A549 (cell line): Measurements from ENCODE around the gene CRB1. TPM values are rescaled to one million over a fixed set of nuclear protein-coding genes. Genes with fewer than 3 reads are reported as not detected.
"Not testable (repeated sequence)": the region's sequence is repeated elsewhere in the genome, so short reads cannot be mapped to it uniquely, and the experiment has no call there.

Experiments
- ATAC-seq, 2 experiments: fragments of 200-7000 bp in 1 of 2; fragments of >200 bp in 1 of 2; cut with Nextera tagmentation in 1 of 2; cut with Tn5 transposase in 1 of 2; 3 replicates each; pipeline versions ENCODE4 v1.8.0 to v1.9.1; 2018 to 2020; ENCODE audit warnings: mild to moderate bottlenecking in 1 of 2, moderate library complexity in 1 of 2
- CTCF ChIA-PET: fragments of 300-600 bp; sonication (Branson Sonifier 250); formaldehyde crosslinking; extraction: SDS; loops from one replicate; lab custom pipeline; 2021; ENCODE audit warnings: antibody characterized with exemption, inconsistent platforms; lab: Yijun Ruan, JAX
- POLR2A ChIA-PET: fragments of 350-600 bp; formaldehyde crosslinking; extraction: SDS; loops from one replicate; lab custom pipeline; 2021; ENCODE audit warnings: antibody characterized with exemption, inconsistent platforms; lab: Yijun Ruan, JAX
- DNase-seq, 2 experiments: peaks; one replicate each; pipeline versions ENCODE4 v3.0.0 to v3.0.0-alpha.2; 2011 to 2016; ENCODE audit warnings: low read depth in 1 of 2, low spot score in 1 of 2
- FAIRE-seq: peaks from 2 replicates; lab custom pipeline; 2011; peaks lifted over from hg19 to GRCh38; lab: Jason Lieb, UNC
- H3K27ac ChIP-seq, 2 experiments: fragments of >200 bp; sonication (Bioruptor Twin); formaldehyde crosslinking; 3 replicates each; pipeline ENCODE4 v1.5.1; 2016 to 2017
- H3K4me1 ChIP-seq: fragments of >200 bp; sonication (Bioruptor Twin); formaldehyde crosslinking; 3 replicates; pipeline ENCODE4 v1.6.1; 2016
- H3K4me2 ChIP-seq: fragments of >200 bp; sonication (Bioruptor Twin); formaldehyde crosslinking; 3 replicates; pipeline ENCODE4 v1.6.1; 2016
- H3K4me3 ChIP-seq: fragments of >200 bp; sonication (Bioruptor Twin); formaldehyde crosslinking; 3 replicates; pipeline ENCODE4 v1.5.1; 2016
- H3K9me3 ChIP-seq: fragments of >200 bp; sonication (Bioruptor Twin); formaldehyde crosslinking; 3 replicates; pipeline ENCODE4 v1.6.1; 2016
- CBX2 ChIP-seq: fragments of 200-600 bp; sonication (generic); IDR thresholded peaks from 2 replicates; pipeline ENCODE4 v1.6.1; 2016; ENCODE audit warnings: low read depth, mild to moderate bottlenecking, borderline replicate concordance
- CHD2 ChIP-seq: fragments of 150-350 bp; IDR thresholded peaks from 2 replicates; pipeline ENCODE4 v1.6.1; 2014; ENCODE audit warnings: low read length; ENCODE audit not compliant: partially characterized antibody
- CHD4 ChIP-seq: fragments of 200-600 bp; sonication (generic); IDR thresholded peaks from 2 replicates; pipeline ENCODE4 v1.6.1; 2016; ENCODE audit warnings: antibody characterized with exemption, mild to moderate bottlenecking, borderline replicate concordance
- E2F6 ChIP-seq: IDR thresholded peaks from 2 replicates; pipeline ENCODE4 v1.6.1; 2012; ENCODE audit warnings: low read depth, borderline replicate concordance
- EHF ChIP-seq: fragments of 250-450 bp; sonication (Bioruptor Pico); IDR thresholded peaks from 2 replicates; pipeline ENCODE4 v1.5.0; 2020; ENCODE audit warnings: mild to moderate bottlenecking
- GATA3 ChIP-seq: IDR thresholded peaks from 2 replicates; pipeline ENCODE4 v1.6.1; 2012; ENCODE audit warnings: borderline replicate concordance
- HOXB5 ChIP-seq: fragments of 250-450 bp; sonication (Bioruptor Pico); IDR thresholded peaks from 2 replicates; pipeline ENCODE4 v1.5.0; 2020; ENCODE audit warnings: mild to moderate bottlenecking, moderate library complexity
- JUN ChIP-seq, 2 experiments: fragments of >200 bp; sonication (Bioruptor Twin); formaldehyde crosslinking; IDR thresholded peaks; 2 replicates in 1 of 2; 3 replicates in 1 of 2; pipeline ENCODE4 v1.6.1; 2016 to 2017
- JUNB ChIP-seq: fragments of >200 bp; sonication (Bioruptor Twin); formaldehyde crosslinking; IDR thresholded peaks from 2 replicates; pipeline ENCODE4 v1.6.1; 2016
- KDM5A ChIP-seq: fragments of 200-600 bp; sonication (generic); IDR thresholded peaks from 2 replicates; pipeline ENCODE4 v1.6.1; 2016; ENCODE audit warnings: antibody characterized with exemption, mild to moderate bottlenecking
- MAFK ChIP-seq: fragments of 450-650 bp; IDR thresholded peaks from 2 replicates; pipeline ENCODE4 v1.6.1; 2014; ENCODE audit not compliant: partially characterized antibody
- NFE2L2 ChIP-seq: fragments of 150-350 bp; conservative IDR thresholded peaks from 2 replicates; pipeline ENCODE4 v1.6.1; 2014; ENCODE audit warnings: low read length
- NPAS2 ChIP-seq: fragments of 250-450 bp; sonication (Bioruptor Pico); IDR thresholded peaks from 2 replicates; pipeline ENCODE4 v1.8.0; 2022; ENCODE audit warnings: mild to moderate bottlenecking, moderate library complexity, borderline replicate concordance
- POLR2A ChIP-seq: IDR thresholded peaks from 2 replicates; pipeline ENCODE4 v1.6.1; 2012; ENCODE audit warnings: mild to moderate bottlenecking, low read length
- SMC3 ChIP-seq: fragments of >200 bp; sonication (Bioruptor Twin); formaldehyde crosslinking; IDR thresholded peaks from 3 replicates; pipeline ENCODE4 v1.6.1; 2018; ENCODE audit warnings: inconsistent platforms
- ZNF302 ChIP-seq: fragments of 250-450 bp; sonication (Bioruptor Pico); IDR thresholded peaks from 2 replicates; pipeline ENCODE4 v1.9.0; 2021; ENCODE audit warnings: inconsistent platforms, mild to moderate bottlenecking, moderate library complexity
- ZSCAN20 ChIP-seq: fragments of 250-450 bp; sonication (Bioruptor Pico); IDR thresholded peaks from 2 replicates; pipeline ENCODE4 v1.8.0; 2022; ENCODE audit warnings: mild to moderate bottlenecking, moderate library complexity
- WGBS: methylation state at CpG from one replicate; pipeline ENCODE4 v1.1.6; 2017; ENCODE audit errors: missing lambda C conversion rate; 5-methylcytosine and 5-hydroxymethylcytosine counted together
- polyA plus RNA-seq, 4 experiments: library from polyadenylated mRNA; depleted of rRNA in 3 of 4; stranded (reverse); fragments of >200 nt; fragmentation: RNase III in 1 of 4; extraction: RNeasy Plus Mini Kit Qiagen cat#74134 plus additional on column Dnase treatment in 1 of 4; gene quantifications; 2 replicates in 3 of 4; 3 replicates in 1 of 4; pipeline ENCODE4 v1.2.3, GENCODE V29; 2011 to 2017
- TF ChIP-seq, protein P1 (sequence below): fragments of 450-650 bp; IDR thresholded peaks from 2 replicates; pipeline ENCODE4 v1.6.1; 2014; ENCODE audit warnings: antibody characterized with exemption
- TF ChIP-seq, protein P2 (sequence below): fragments of 250-450 bp; sonication (Bioruptor Pico); IDR thresholded peaks from 2 replicates; pipeline ENCODE4 v1.5.0; 2021; ENCODE audit warnings: mild to moderate bottlenecking, moderate library complexity, borderline replicate concordance
- TF ChIP-seq, protein P3 (sequence below): IDR thresholded peaks from 2 replicates; pipeline ENCODE4 v1.6.1; 2012
- TF ChIP-seq, protein P4 (sequence below): fragments of 250-450 bp; sonication (Bioruptor Pico); IDR thresholded peaks from 2 replicates; pipeline ENCODE4 v1.5.0; 2020; ENCODE audit warnings: low read depth, mild to moderate bottlenecking, moderate library complexity

CRB1 gene
- polyA plus RNA-seq, 2 of the 4 experiments (the other 2 are of a cell fraction) = not detected

DNA sequence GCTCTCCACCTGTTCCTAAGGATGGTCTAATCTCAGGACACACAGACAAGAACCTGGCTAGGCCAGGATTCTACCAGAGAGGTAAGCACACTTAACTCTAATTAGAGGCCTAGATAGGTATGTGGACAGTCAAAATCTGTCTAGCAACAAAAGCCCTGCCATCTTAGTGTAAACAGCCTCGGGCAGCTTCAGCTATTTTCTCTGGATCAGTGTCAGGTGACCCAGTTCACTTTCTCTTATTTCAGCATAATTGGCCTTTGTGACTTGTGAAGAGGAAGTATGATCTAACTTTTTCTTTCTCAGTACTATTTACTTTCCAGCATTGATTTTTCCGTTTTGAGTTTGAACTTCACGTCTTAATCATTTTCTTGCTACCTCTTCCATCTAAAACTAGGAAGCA lies 217.7 kb downstream of the CRB1 start:
- DNase-seq (no peak), ATAC-seq (no peak), FAIRE-seq (no peak)
- ChIA-PET CTCF (no interaction called here), POLR2A (no interaction called here)
- no peak overlapping the region for H3K4me2 ChIP-seq
- TF ChIP-seq, protein P1, sequence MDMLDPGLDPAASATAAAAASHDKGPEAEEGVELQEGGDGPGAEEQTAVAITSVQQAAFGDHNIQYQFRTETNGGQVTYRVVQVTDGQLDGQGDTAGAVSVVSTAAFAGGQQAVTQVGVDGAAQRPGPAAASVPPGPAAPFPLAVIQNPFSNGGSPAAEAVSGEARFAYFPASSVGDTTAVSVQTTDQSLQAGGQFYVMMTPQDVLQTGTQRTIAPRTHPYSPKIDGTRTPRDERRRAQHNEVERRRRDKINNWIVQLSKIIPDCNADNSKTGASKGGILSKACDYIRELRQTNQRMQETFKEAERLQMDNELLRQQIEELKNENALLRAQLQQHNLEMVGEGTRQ = no peak
- TF ChIP-seq KDM5A = no peak
- no peak for TF ChIP-seq JUN (IDR thresholded peaks at IDR 0.05)
- TF ChIP-seq CHD4 = no peak
- TF ChIP-seq, protein P2, sequence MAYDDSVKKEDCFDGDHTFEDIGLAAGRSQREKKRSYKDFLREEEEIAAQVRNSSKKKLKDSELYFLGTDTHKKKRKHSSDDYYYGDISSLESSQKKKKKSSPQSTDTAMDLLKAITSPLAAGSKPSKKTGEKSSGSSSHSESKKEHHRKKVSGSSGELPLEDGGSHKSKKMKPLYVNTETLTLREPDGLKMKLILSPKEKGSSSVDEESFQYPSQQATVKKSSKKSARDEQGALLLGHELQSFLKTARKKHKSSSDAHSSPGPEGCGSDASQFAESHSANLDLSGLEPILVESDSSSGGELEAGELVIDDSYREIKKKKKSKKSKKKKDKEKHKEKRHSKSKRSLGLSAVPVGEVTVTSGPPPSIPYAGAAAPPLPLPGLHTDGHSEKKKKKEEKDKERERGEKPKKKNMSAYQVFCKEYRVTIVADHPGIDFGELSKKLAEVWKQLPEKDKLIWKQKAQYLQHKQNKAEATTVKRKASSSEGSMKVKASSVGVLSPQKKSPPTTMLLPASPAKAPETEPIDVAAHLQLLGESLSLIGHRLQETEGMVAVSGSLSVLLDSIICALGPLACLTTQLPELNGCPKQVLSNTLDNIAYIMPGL = no peak
- TF ChIP-seq, protein P3, sequence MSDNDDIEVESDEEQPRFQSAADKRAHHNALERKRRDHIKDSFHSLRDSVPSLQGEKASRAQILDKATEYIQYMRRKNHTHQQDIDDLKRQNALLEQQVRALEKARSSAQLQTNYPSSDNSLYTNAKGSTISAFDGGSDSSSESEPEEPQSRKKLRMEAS = no peak
- TF ChIP-seq MAFK = no peak
- TF ChIP-seq, protein P4, sequence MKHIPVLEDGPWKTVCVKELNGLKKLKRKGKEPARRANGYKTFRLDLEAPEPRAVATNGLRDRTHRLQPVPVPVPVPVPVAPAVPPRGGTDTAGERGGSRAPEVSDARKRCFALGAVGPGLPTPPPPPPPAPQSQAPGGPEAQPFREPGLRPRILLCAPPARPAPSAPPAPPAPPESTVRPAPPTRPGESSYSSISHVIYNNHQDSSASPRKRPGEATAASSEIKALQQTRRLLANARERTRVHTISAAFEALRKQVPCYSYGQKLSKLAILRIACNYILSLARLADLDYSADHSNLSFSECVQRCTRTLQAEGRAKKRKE (CRISPR knock-in tag) = no peak
- no peak for TF ChIP-seq NPAS2 (CRISPR knock-in tag)
- no peak for TF ChIP-seq CHD2
- no peak for TF ChIP-seq NFE2L2
- TF ChIP-seq SMC3 = no peak
- TF ChIP-seq JUNB = no peak
- no peak for TF ChIP-seq ZSCAN20 (CRISPR knock-in tag)
- TF ChIP-seq CBX2 = no peak
- TF ChIP-seq, all 56 proteins: peak for 0
- H3K4me1 ChIP-seq = no peaks in the 10 kb centered on the region
- no peak overlapping the region for H3K27ac ChIP-seq
- H3K4me3 ChIP-seq = no peak overlapping the region
- H3K9me3 ChIP-seq = no peaks in the 10 kb centered on the region
- WGBS = 35% methylated on average over 3 of the region's 3 CpGs

DNA sequence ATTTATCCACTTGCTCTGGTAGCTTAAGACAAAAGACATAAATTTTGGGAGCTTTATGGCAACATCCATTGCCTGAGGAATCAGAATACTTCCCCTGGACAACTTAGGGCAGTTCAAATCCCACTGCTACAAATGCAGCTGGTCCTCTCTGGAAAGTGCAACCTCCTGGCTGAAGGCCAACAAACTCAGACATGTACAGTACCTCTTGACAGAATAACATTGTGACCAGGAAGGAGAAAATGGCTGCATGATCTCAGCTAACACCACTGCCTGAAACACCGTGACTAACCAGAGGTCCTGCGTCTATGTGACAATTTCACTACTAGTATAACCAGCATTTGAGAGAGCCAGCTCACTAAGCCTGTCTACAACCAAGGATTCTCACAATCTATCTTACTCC lies 218.9 kb downstream of the CRB1 start:
- ChIA-PET CTCF (interaction anchor here (1.0 kb wide), 1 partner anchor 87 kb away, joined by 3 read pairs; no protein-coding TSS in a partner anchor), POLR2A (no interaction called here)
- Histone ChIP-seq H3K9me3 (no peaks in the 10 kb centered on the region), H3K27ac (no peak overlapping the region), H3K4me1 (no peaks in the 10 kb centered on the region), H3K4me2 (no peak overlapping the region), H3K4me3 (no peak overlapping the region)
- FAIRE-seq = no peak
- no peak for TF ChIP-seq POLR2A
- TF ChIP-seq ZNF302 = no peak
- TF ChIP-seq E2F6 = no peak
- TF ChIP-seq HOXB5 (CRISPR knock-in tag) = no peak
- no peak for TF ChIP-seq GATA3
- TF ChIP-seq EHF = no peak
- TF ChIP-seq, protein P4 (CRISPR knock-in tag) = no peak
- no peak for ATAC-seq
- WGBS = 100% methylated on average over 2 of the region's 2 CpGs
- no peak for DNase-seq

GRCh38 chr1:197491505-197491904 lies 223.5 kb downstream of the CRB1 start:
- CTCF ChIA-PET, H3K4me2 ChIP-seq, H3K4me1 ChIP-seq, FAIRE-seq, H3K9me3 ChIP-seq, DNase-seq, H3K4me3 ChIP-seq, ATAC-seq, H3K27ac ChIP-seq, POLR2A ChIA-PET: not testable (repeated sequence)
- WGBS = 56% methylated on average over 1 of the region's 1 CpG
